ENCODE data around the gene TP53RK.
"Not testable (repeated sequence)": the region's sequence is repeated elsewhere in the genome, so short reads cannot be mapped to it uniquely, and the experiment has no call there.

The TP53RK gene

GRCh38 chr20:46677608-46678007 lies 11.6 kb downstream of the TP53RK start:
- ChIA-PET CTCF (no interaction called here), POLR2A (no interaction called here)
- H3K4me1 ChIP-seq (ENCODE audit: control insufficient read depth, insufficient read depth, low read length): no peaks in the 10 kb centered on the region

GRCh38 chr20:46676649-46677316 lies 12.5 kb downstream of the TP53RK start:
- H3K4me1 ChIP-seq (ENCODE audit: control insufficient read depth, insufficient read depth, low read length); POLR2A ChIA-PET; H3K9me3 ChIP-seq (ENCODE audit: control insufficient read depth, insufficient read depth, low read depth, low read length); H3K27ac ChIP-seq (ENCODE audit: extremely low read depth, low read depth, low read length); H3K36me3 ChIP-seq (ENCODE audit: control insufficient read depth in 2 of 2, insufficient read depth in 1 of 2, low read length in 2 of 2); H3K4me3 ChIP-seq (ENCODE audit: low read depth, low read length): not testable (repeated sequence)
- CTCF ChIA-PET: interaction anchor here (0.7 kb wide), 1 partner anchor 12 kb away, joined by 3 read pairs; no protein-coding TSS in a partner anchor

More at GRCh38 chr20:46677608-46678007, 11.6 kb downstream of the TP53RK start:
- H3K4me3 ChIP-seq (ENCODE audit: low read depth, low read length): no peak overlapping the region
- H3K36me3 ChIP-seq (ENCODE audit: control insufficient read depth in 2 of 2, insufficient read depth in 1 of 2, low read length in 2 of 2): peaks cover 0 to 10% of the 10 kb centered on the region in 2 experiments; a peak in 1 of 3 replicates
- no peak for TF ChIP-seq ZNF629 (tag by site-specific recombination; IDR thresholded peaks at IDR 0.05)
- H3K9me3 ChIP-seq (ENCODE audit: control insufficient read depth, insufficient read depth, low read depth, low read length): no peaks in the 10 kb centered on the region
- H3K27ac ChIP-seq (ENCODE audit: extremely low read depth, low read depth, low read length): no peak overlapping the region

GRCh38 chr20:46674253-46675083 lies 14.8 kb downstream of the TP53RK start:
- H3K36me3 ChIP-seq (ENCODE audit: control insufficient read depth in 2 of 2, insufficient read depth in 1 of 2, low read length in 2 of 2): no peaks in the 10 kb centered on the region
- H3K9me3 ChIP-seq (ENCODE audit: control insufficient read depth, insufficient read depth, low read depth, low read length): no peaks in the 10 kb centered on the region
- CTCF ChIA-PET: interaction anchor here (0.6 kb wide), 1 partner anchor 1818 kb away, joined by 3 read pairs; no protein-coding TSS in a partner anchor
- TF ChIP-seq ZNF26 (tag by site-specific recombination; IDR thresholded peaks at IDR 0.05) (no peak), ZBTB21 (tag by site-specific recombination; IDR thresholded peaks at IDR 0.05) (no peak)
- no peaks in the 10 kb centered on the region for H3K4me1 ChIP-seq (ENCODE audit: control insufficient read depth, insufficient read depth, low read length)
- POLR2A ChIA-PET: interaction anchor here (0.6 kb wide), 1 partner anchor 79 kb away, joined by 3 read pairs; no protein-coding TSS in a partner anchor
- no peak overlapping the region for H3K27ac ChIP-seq (ENCODE audit: extremely low read depth, low read depth, low read length)
- H3K4me3 ChIP-seq (ENCODE audit: low read depth, low read length): no peak overlapping the region

- no peaks in the 10 kb centered on the region for H3K36me3 ChIP-seq (ENCODE audit: control insufficient read depth in 2 of 2, insufficient read depth in 1 of 2, low read length in 2 of 2)
- no peak for TF ChIP-seq ZSCAN16 (tag by site-specific recombination; IDR thresholded peaks at IDR 0.05)
- TF ChIP-seq ZNF292 (tag by site-specific recombination; IDR thresholded peaks at IDR 0.05; ENCODE audit: borderline replicate concordance, low read depth): no peak
- no peak for TF ChIP-seq MYNN (tag by site-specific recombination; IDR thresholded peaks at IDR 0.05; ENCODE audit: borderline replicate concordance)
- no peak for TF ChIP-seq SCRT1 (tag by site-specific recombination; IDR thresholded peaks at IDR 0.05; ENCODE audit: borderline replicate concordance)
- TF ChIP-seq ZNF362 (tag by site-specific recombination; IDR thresholded peaks at IDR 0.05): no peak
- TF ChIP-seq HOXA7 (CRISPR knock-in tag; IDR thresholded peaks at IDR 0.05; ENCODE audit: borderline replicate concordance): no peak
- CTCF ChIA-PET: no interaction called here
- H3K4me1 ChIP-seq (ENCODE audit: control insufficient read depth, insufficient read depth, low read length): no peaks in the 10 kb centered on the region
- no peak overlapping the region for H3K4me3 ChIP-seq (ENCODE audit: low read depth, low read length)
- no peak overlapping the region for H3K27ac ChIP-seq (ENCODE audit: extremely low read depth, low read depth, low read length)
- POLR2A ChIA-PET: no interaction called here
- H3K9me3 ChIP-seq (ENCODE audit: control insufficient read depth, insufficient read depth, low read depth, low read length): no peaks in the 10 kb centered on the region
Observed at GRCh38 chr20:46673394-46674252, 15.6 kb downstream of the TP53RK start.
